ENCODE data around the gene TRPV3.

DNA sequence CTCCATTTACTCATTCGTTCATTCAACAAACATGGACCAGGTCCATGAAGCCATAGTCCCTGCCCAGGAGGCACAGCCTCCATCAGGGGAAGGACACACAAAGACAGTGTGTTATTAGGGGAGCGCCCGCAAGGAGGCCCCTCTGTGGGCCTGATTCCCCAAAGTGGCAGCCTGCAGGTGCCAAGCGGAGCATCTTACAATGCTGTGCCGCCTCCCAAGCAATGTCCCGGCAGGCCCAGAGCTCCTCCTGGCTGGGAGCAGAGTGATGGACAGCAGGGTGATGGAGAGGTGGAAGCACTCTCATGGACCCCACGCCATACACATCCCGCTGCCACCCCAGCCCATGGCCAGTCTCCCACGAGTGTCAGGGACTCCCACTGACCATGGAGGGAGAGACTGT, 25.8 kb upstream of the TRPV3 start:
- TF ChIP-seq YY1 (IDR thresholded peaks at IDR 0.05; ENCODE audit: insufficient read depth, insufficient read length) (no peak), ZNF274 (IDR thresholded peaks at IDR 0.05; ENCODE audit: low read depth, low read length) (no peak)

Measured in NT2/D1 (cell line).